Mesenchymal stem cell (in vitro differentiated cells and primary cell): ENCODE results near the gene IL9R.
"Not testable (repeated sequence)": the region's sequence is repeated elsewhere in the genome, so short reads cannot be mapped to it uniquely, and the experiment has no call there.

ENCODE experiments used
- DNase-seq: peaks from one replicate; pipeline ENCODE4 v3.0.0-alpha.2; 2013
- H2AFZ ChIP-seq: one replicate; pipeline ENCODE4 v1.6.1; 2013; ENCODE audit warnings: low read depth, mild to moderate bottlenecking, control low read depth, inconsistent platforms, low read length, moderate library complexity
- H2AK5ac ChIP-seq: 2 replicates; pipeline ENCODE4 v1.6.1; 2013; ENCODE audit warnings: low read length, moderate library complexity, mild to moderate bottlenecking, inconsistent platforms; ENCODE audit not compliant: severe bottlenecking
- H2BK120ac ChIP-seq: one replicate; pipeline ENCODE4 v1.6.1; 2013; ENCODE audit warnings: low read depth, mild to moderate bottlenecking, inconsistent platforms, low read length, moderate library complexity
- H2BK12ac ChIP-seq, 2 experiments: one replicate each; pipeline ENCODE4 v1.6.1; 2013; ENCODE audit warnings: inconsistent platforms in 2 of 2, low read length in 2 of 2, mild to moderate bottlenecking in 2 of 2, moderate library complexity in 2 of 2, control low read depth in 1 of 2
- H2BK15ac ChIP-seq: one replicate; pipeline ENCODE4 v1.6.1; 2013; ENCODE audit warnings: mild to moderate bottlenecking, low read depth, inconsistent platforms; ENCODE audit not compliant: poor library complexity, severe bottlenecking
- H2BK5ac ChIP-seq: 2 replicates; pipeline ENCODE4 v1.6.1; 2013; ENCODE audit warnings: low read depth, mild to moderate bottlenecking, low read length, control low read depth, inconsistent platforms; ENCODE audit not compliant: poor library complexity, severe bottlenecking
- H3K14ac ChIP-seq, 2 experiments: one replicate each; pipeline ENCODE4 v1.6.1; 2013; ENCODE audit warnings: inconsistent platforms in 2 of 2, low read length in 2 of 2, control low read depth in 1 of 2, mild to moderate bottlenecking in 1 of 2, moderate library complexity in 1 of 2
- H3K18ac ChIP-seq, 2 experiments: one replicate each; pipeline ENCODE4 v1.6.1; 2013; ENCODE audit warnings: inconsistent platforms in 2 of 2, low read length in 2 of 2, control low read depth in 1 of 2, low read depth in 1 of 2, mild to moderate bottlenecking in 1 of 2
- H3K23ac ChIP-seq, 2 experiments: one replicate each; pipeline ENCODE4 v1.6.1; 2013; ENCODE audit warnings: inconsistent platforms in 2 of 2, low read length in 2 of 2, mild to moderate bottlenecking in 2 of 2, moderate library complexity in 2 of 2, control low read depth in 1 of 2
- H3K27ac ChIP-seq: 2 replicates; pipeline ENCODE4 v1.5.1; 2013; ENCODE audit warnings: mild to moderate bottlenecking, moderate library complexity, low read length, control low read depth, inconsistent platforms; ENCODE audit not compliant: poor library complexity, severe bottlenecking
- H3K27me3 ChIP-seq, 2 experiments: 2 replicates each; pipeline versions ENCODE4 v1.6.1 to v1.7.0; 2013; ENCODE audit warnings: low read length in 2 of 2, mild to moderate bottlenecking in 2 of 2, moderate library complexity in 2 of 2, control low read depth in 1 of 2, inconsistent platforms in 1 of 2; ENCODE audit not compliant: control insufficient read depth in 1 of 2, insufficient read depth in 1 of 2
- H3K36me3 ChIP-seq, 2 experiments: 2 replicates each; pipeline versions ENCODE4 v1.6.1 to v1.7.0; 2013; ENCODE audit warnings: low read length in 2 of 2, control low read depth in 1 of 2, inconsistent platforms in 1 of 2, low read depth in 1 of 2, mild to moderate bottlenecking in 1 of 2; ENCODE audit not compliant: insufficient read depth in 2 of 2, control insufficient read depth in 1 of 2
- H3K4ac ChIP-seq, 2 experiments: one replicate each; pipeline ENCODE4 v1.6.1; 2013; ENCODE audit warnings: inconsistent platforms in 2 of 2, low read length in 2 of 2, mild to moderate bottlenecking in 2 of 2, moderate library complexity in 2 of 2, control low read depth in 1 of 2, low read depth in 1 of 2
- H3K4me1 ChIP-seq: 2 replicates; pipeline ENCODE4 v1.6.1; 2013; ENCODE audit warnings: low read depth, low read length, control low read depth; ENCODE audit not compliant: control insufficient read depth, insufficient read depth
- H3K4me2 ChIP-seq: 2 replicates; pipeline ENCODE4 v1.6.1; 2013; ENCODE audit warnings: low read length, mild to moderate bottlenecking, inconsistent platforms; ENCODE audit not compliant: poor library complexity, severe bottlenecking
- H3K4me3 ChIP-seq, 2 experiments: 2 replicates each; pipeline versions ENCODE4 v1.5.1 to v1.7.0; 2013; ENCODE audit warnings: low read length in 2 of 2, mild to moderate bottlenecking in 2 of 2, control low read depth in 1 of 2, low read depth in 1 of 2; ENCODE audit not compliant: insufficient read depth in 1 of 2
- H3K79me1 ChIP-seq: replicated peaks from 2 replicates; pipeline ENCODE4 v1.6.1; 2013; ENCODE audit warnings: mild to moderate bottlenecking, control low read depth, low read length, inconsistent platforms; ENCODE audit not compliant: poor library complexity, severe bottlenecking
- H3K9ac ChIP-seq: 2 replicates; pipeline ENCODE4 v1.7.0; 2013; ENCODE audit warnings: mild to moderate bottlenecking, low read length, moderate library complexity
- H3K9me3 ChIP-seq: 2 replicates; pipeline ENCODE4 v1.7.0; 2013; ENCODE audit warnings: mild to moderate bottlenecking, low read length; ENCODE audit not compliant: control insufficient read depth
- H4K8ac ChIP-seq: one replicate; pipeline ENCODE4 v1.6.1; 2013; ENCODE audit warnings: inconsistent platforms, mild to moderate bottlenecking, low read length, moderate library complexity
- H4K91ac ChIP-seq: one replicate; pipeline ENCODE4 v1.6.1; 2013; ENCODE audit warnings: mild to moderate bottlenecking, low read length, inconsistent platforms
- WGBS: methylation state at CpG from one replicate; pipeline ENCODE4 v1.1.7; 2013; ENCODE audit warnings: mixed read lengths; 5-methylcytosine and 5-hydroxymethylcytosine counted together

IL9R gene

GRCh38 chrX:155968326-155968661 is 29.2 kb upstream of the IL9R start:
- no peaks in the 10 kb centered on the region for H3K36me3 ChIP-seq
- H4K91ac ChIP-seq, result no peak overlapping the region
- DNase-seq, result no peak
- H3K27me3 ChIP-seq, result no peaks in the 10 kb centered on the region
- no peak overlapping the region for H4K8ac ChIP-seq
- 51% methylated on average over 1 of the region's 1 CpG for WGBS
- H3K4me1 ChIP-seq, result no peaks in the 10 kb centered on the region
- H3K4me3 ChIP-seq, result no peak overlapping the region
- no peak overlapping the region for H3K4me2 ChIP-seq
- H2BK5ac ChIP-seq, result no peak overlapping the region
- H3K27ac ChIP-seq, result no peak overlapping the region
- H3K14ac ChIP-seq, result no peak overlapping the region
- no peak overlapping the region for H2AK5ac ChIP-seq
- H3K23ac ChIP-seq, result no peak overlapping the region
- H3K9me3 ChIP-seq, result peaks cover 12% of the 10 kb centered on the region
- no peak overlapping the region for H3K9ac ChIP-seq
- H3K18ac ChIP-seq, result no peak overlapping the region
- no peaks in the 10 kb centered on the region for H3K79me1 ChIP-seq
- H3K4ac ChIP-seq, result no peak overlapping the region
- no peak overlapping the region for H2BK12ac ChIP-seq
- no peak overlapping the region for H2BK120ac ChIP-seq
- no peak overlapping the region for H2BK15ac ChIP-seq
- H2AFZ ChIP-seq, result no peak overlapping the region

GRCh38 chrX:155968791-155969190 is 28.7 kb upstream of the IL9R start:
- Histone ChIP-seq H3K9ac (no peak overlapping the region), H3K79me1 (no peaks in the 10 kb centered on the region), H3K4me1 (no peaks in the 10 kb centered on the region), H2AFZ (no peak overlapping the region), H3K36me3 (no peaks in the 10 kb centered on the region), H4K91ac (no peak overlapping the region), H2BK5ac (no peak overlapping the region), H2BK15ac (no peak overlapping the region), H3K27ac (no peak overlapping the region), H3K14ac (no peak overlapping the region), H2BK120ac (no peak overlapping the region), H2BK12ac (no peak overlapping the region), H3K9me3 (peaks cover 10% of the 10 kb centered on the region), H3K4me2 (no peak overlapping the region), H3K4ac (no peak overlapping the region), H3K23ac (no peak overlapping the region), H3K27me3 (no peaks in the 10 kb centered on the region), H3K4me3 (no peak overlapping the region), H2AK5ac (no peak overlapping the region), H3K18ac (no peak overlapping the region), H4K8ac (no peak overlapping the region)
- DNase-seq, result no peak
- 78% methylated on average over 3 of the region's 5 CpGs for whole genome bisulfite sequencing

- DNase-seq, H2BK12ac ChIP-seq, H3K27me3 ChIP-seq, H3K9me3 ChIP-seq, H2AFZ ChIP-seq, H3K9ac ChIP-seq, H2BK5ac ChIP-seq, H3K4me3 ChIP-seq, H4K8ac ChIP-seq, H2BK15ac ChIP-seq, H4K91ac ChIP-seq, H3K14ac ChIP-seq, H2AK5ac ChIP-seq, H3K18ac ChIP-seq, H3K79me1 ChIP-seq, H3K4me2 ChIP-seq, H3K27ac ChIP-seq, H2BK120ac ChIP-seq, H3K23ac ChIP-seq, H3K36me3 ChIP-seq, H3K4ac ChIP-seq, H3K4me1 ChIP-seq: not testable (repeated sequence)
- 91% methylated on average over 3 of the region's 5 CpGs for WGBS
Measured at GRCh38 chrX:155971658-155972057, 25.8 kb upstream of the IL9R start.

- H2AFZ ChIP-seq, H3K14ac ChIP-seq, H2BK120ac ChIP-seq, H3K4me3 ChIP-seq, H4K8ac ChIP-seq, H3K4me2 ChIP-seq, H3K9me3 ChIP-seq, H3K79me1 ChIP-seq, H3K4ac ChIP-seq, H3K27me3 ChIP-seq, DNase-seq, H3K36me3 ChIP-seq, H3K18ac ChIP-seq, H2BK12ac ChIP-seq, H3K9ac ChIP-seq, H2AK5ac ChIP-seq, H3K27ac ChIP-seq, H2BK5ac ChIP-seq, H4K91ac ChIP-seq, H2BK15ac ChIP-seq, H3K4me1 ChIP-seq, H3K23ac ChIP-seq: not testable (repeated sequence)
- 73% methylated on average over 7 of the region's 7 CpGs for WGBS
Measured at GRCh38 chrX:155972241-155972640, 25.3 kb upstream of the IL9R start.
